ENCODE results near the gene MEGF6.

Gene MEGF6

GRCh38 chr1:3504151-3504821 is 107.0 kb downstream of the MEGF6 start:
- H3K27me3 ChIP-seq (ENCODE audit: control insufficient read depth, low read length), result no peaks in the 10 kb centered on the region

GRCh38 chr1:3503525-3503886 is 107.8 kb downstream of the MEGF6 start:
- Histone ChIP-seq H3K4me1 (ENCODE audit: control insufficient read depth, low read length) (no peaks in the 10 kb centered on the region), H3K4me2 (ENCODE audit: low read length) (no peak overlapping the region), H3K4me3 (ENCODE audit: low read length) (no peak overlapping the region), H4K20me1 (ENCODE audit: control insufficient read depth, insufficient read depth, low read depth, low read length) (no peaks in the 10 kb centered on the region), H3F3A (ENCODE audit: control insufficient read depth, insufficient read depth) (no peaks in the 10 kb centered on the region), H3K79me2 (ENCODE audit: control insufficient read depth, low read length) (no peaks in the 10 kb centered on the region), H3K9me2 (replicated peaks; ENCODE audit: control insufficient read depth, low read length) (no peaks in the 10 kb centered on the region), H3K9me3 (ENCODE audit: control insufficient read depth, insufficient read depth, low read length) (no peaks in the 10 kb centered on the region), H3K27ac (ENCODE audit: low read depth, low read length) (no peak overlapping the region), H3K36me3 (ENCODE audit: control insufficient read depth, low read length) (no peaks in the 10 kb centered on the region), H3K27me3 (ENCODE audit: control insufficient read depth, low read length) (no peaks in the 10 kb centered on the region)
- TF ChIP-seq EZH2phosphoT487 (IDR thresholded peaks at IDR 0.05; ENCODE audit: borderline replicate concordance, low read length) (no peak), CTCF (IDR thresholded peaks at IDR 0.05; ENCODE audit: low read depth, low read length, poor library complexity, severe bottlenecking) (no peak)

More at GRCh38 chr1:3504151-3504821, 107.0 kb downstream of the MEGF6 start:
- no peaks in the 10 kb centered on the region for H4K20me1 ChIP-seq (ENCODE audit: control insufficient read depth, insufficient read depth, low read depth, low read length)
- no peak overlapping the region for H3K27ac ChIP-seq (ENCODE audit: low read depth, low read length)
- H3K4me2 ChIP-seq (ENCODE audit: low read length), result no peak overlapping the region
- no peak overlapping the region for H3K4me3 ChIP-seq (ENCODE audit: low read length)
- H3K36me3 ChIP-seq (ENCODE audit: control insufficient read depth, low read length), result no peaks in the 10 kb centered on the region
- no peaks in the 10 kb centered on the region for H3K9me3 ChIP-seq (ENCODE audit: control insufficient read depth, insufficient read depth, low read length)
- H3K9me2 ChIP-seq (replicated peaks; ENCODE audit: control insufficient read depth, low read length), result no peaks in the 10 kb centered on the region
- no peaks in the 10 kb centered on the region for H3K4me1 ChIP-seq (ENCODE audit: control insufficient read depth, low read length)
- H3F3A ChIP-seq (ENCODE audit: control insufficient read depth, insufficient read depth), result no peaks in the 10 kb centered on the region
- TF ChIP-seq CTCF (IDR thresholded peaks at IDR 0.05; ENCODE audit: low read depth, low read length, poor library complexity, severe bottlenecking) (no peak), EZH2phosphoT487 (IDR thresholded peaks at IDR 0.05; ENCODE audit: borderline replicate concordance, low read length) (no peak)
- no peaks in the 10 kb centered on the region for H3K79me2 ChIP-seq (ENCODE audit: control insufficient read depth, low read length)

- Histone ChIP-seq H3K36me3 (ENCODE audit: control insufficient read depth, low read length) (no peaks in the 10 kb centered on the region), H3K4me1 (ENCODE audit: control insufficient read depth, low read length) (no peaks in the 10 kb centered on the region), H3K27me3 (ENCODE audit: control insufficient read depth, low read length) (no peaks in the 10 kb centered on the region), H3K9me3 (ENCODE audit: control insufficient read depth, insufficient read depth, low read length) (no peaks in the 10 kb centered on the region), H3K27ac (ENCODE audit: low read depth, low read length) (no peak overlapping the region), H3F3A (ENCODE audit: control insufficient read depth, insufficient read depth) (no peaks in the 10 kb centered on the region), H3K4me3 (ENCODE audit: low read length) (no peak overlapping the region), H4K20me1 (ENCODE audit: control insufficient read depth, insufficient read depth, low read depth, low read length) (no peaks in the 10 kb centered on the region), H3K9me2 (replicated peaks; ENCODE audit: control insufficient read depth, low read length) (no peaks in the 10 kb centered on the region), H3K79me2 (ENCODE audit: control insufficient read depth, low read length) (no peaks in the 10 kb centered on the region), H3K4me2 (ENCODE audit: low read length) (no peak overlapping the region)
- TF ChIP-seq EZH2phosphoT487 (IDR thresholded peaks at IDR 0.05; ENCODE audit: borderline replicate concordance, low read length) (no peak), CTCF (IDR thresholded peaks at IDR 0.05; ENCODE audit: low read depth, low read length, poor library complexity, severe bottlenecking) (no peak)
Observed at GRCh38 chr1:3502641-3503524, 108.4 kb downstream of the MEGF6 start.
